Hepatocyte (in vitro differentiated cells): Measurements from ENCODE around the gene LPP. TPM values are rescaled to one million over a fixed set of nuclear protein-coding genes. Genes with fewer than 3 reads are reported as not detected.

Experiments
- DNase-seq: peaks from one replicate; pipeline ENCODE4 v3.0.0-alpha.2; 2016; ENCODE audit warnings: low spot score
- H2AFZ ChIP-seq: fragments of 200-600 bp; sonication (generic); 2 replicates; pipeline ENCODE4 v1.6.0; 2016; ENCODE audit warnings: antibody characterized with exemption, mild to moderate bottlenecking
- H3K27ac ChIP-seq: fragments of 200-600 bp; sonication (generic); 2 replicates; pipeline ENCODE4 v1.5.1; 2016; ENCODE audit warnings: mild to moderate bottlenecking
- H3K27me3 ChIP-seq: fragments of 200-600 bp; sonication (generic); 2 replicates; pipeline ENCODE4 v1.6.1; 2016
- H3K36me3 ChIP-seq: fragments of 200-600 bp; sonication (generic); replicated peaks from 2 replicates; pipeline ENCODE4 v1.5.1; 2016; ENCODE audit warnings: low read depth; ENCODE audit not compliant: insufficient read depth
- H3K4me1 ChIP-seq: fragments of 200-600 bp; sonication (generic); 2 replicates; pipeline ENCODE4 v1.5.1; 2016; ENCODE audit warnings: mild to moderate bottlenecking, moderate library complexity; ENCODE audit not compliant: insufficient read depth
- H3K4me2 ChIP-seq: fragments of 200-600 bp; sonication (generic); 2 replicates; pipeline ENCODE4 v1.6.0; 2016
- H3K4me3 ChIP-seq: fragments of 200-600 bp; sonication (generic); 2 replicates; pipeline ENCODE4 v1.5.1; 2016; ENCODE audit warnings: mild to moderate bottlenecking
- H3K79me2 ChIP-seq: fragments of 200-600 bp; sonication (generic); 2 replicates; pipeline ENCODE4 v1.6.0; 2017; ENCODE audit warnings: mild to moderate bottlenecking
- H3K9me2 ChIP-seq: fragments of 200-600 bp; sonication (generic); replicated peaks from 2 replicates; pipeline ENCODE4 v1.6.0; 2017; ENCODE audit warnings: mild to moderate bottlenecking; ENCODE audit not compliant: insufficient read depth
- H3K9me3 ChIP-seq: fragments of 200-600 bp; sonication (generic); 2 replicates; pipeline ENCODE4 v1.5.1; 2016; ENCODE audit warnings: low read depth, mild to moderate bottlenecking
- H4K20me1 ChIP-seq: fragments of 200-600 bp; sonication (generic); 2 replicates; pipeline ENCODE4 v1.6.0; 2016; ENCODE audit warnings: mild to moderate bottlenecking; ENCODE audit not compliant: insufficient read depth, poor library complexity, severe bottlenecking
- CTCF ChIP-seq: fragments of 200-600 bp; sonication (generic); IDR thresholded peaks from 2 replicates; pipeline ENCODE4 v1.5.1; 2016; ENCODE audit warnings: antibody characterized with exemption, mild to moderate bottlenecking; ENCODE audit not compliant: poor library complexity
- EZH2 ChIP-seq: fragments of 200-600 bp; sonication (generic); IDR thresholded peaks from 2 replicates; pipeline ENCODE4 v1.6.1; 2016; ENCODE audit warnings: antibody characterized with exemption, mild to moderate bottlenecking, borderline replicate concordance
- EZH2phosphoT487 ChIP-seq: fragments of 200-600 bp; sonication (generic); IDR thresholded peaks from one replicate; pipeline ENCODE4 v1.6.1; 2018; ENCODE audit warnings: antibody characterized with exemption, mild to moderate bottlenecking, low read depth, moderate library complexity; ENCODE audit not compliant: unreplicated experiment, severe bottlenecking
- WGBS: methylation state at CpG from one replicate; pipeline ENCODE4 v1.1.6; 2016; ENCODE audit warnings: low lambda C conversion rate; ENCODE audit errors: missing lambda C conversion rate; 5-methylcytosine and 5-hydroxymethylcytosine counted together
- polyA plus RNA-seq: library from polyadenylated mRNA; unstranded; fragments of >200 nt; fragmentation: Nextera tagmentation; extraction: Ambion mirVana; gene quantifications from 2 replicates; pipeline ENCODE4 v1.2.1, GENCODE V29; 2016
- total RNA-seq: library from RNA; depleted of rRNA; stranded (reverse); fragments of >200 nt; gene quantifications from 2 replicates; pipeline ENCODE4 v1.2.3, GENCODE V29; 2014

The LPP gene
- total and polyA plus RNA-seq, 2 experiments from 2014 or later, result 53.2 to 73.8 TPM

- Histone ChIP-seq H3K4me3 (no peak overlapping the region), H4K20me1 (peaks cover 24% of the 10 kb centered on the region), H3K79me2 (peaks cover 100% of the 10 kb centered on the region), H3K4me2 (no peak overlapping the region), H3K36me3 (no peaks in the 10 kb centered on the region), H3K27ac (no peak overlapping the region), H2AFZ (no peak overlapping the region), H3K9me3 (no peaks in the 10 kb centered on the region), H3K27me3 (no peaks in the 10 kb centered on the region), H3K4me1 (peaks cover 24% of the 10 kb centered on the region), H3K9me2 (no peaks in the 10 kb centered on the region)
- TF ChIP-seq EZH2phosphoT487 (no peak), CTCF (no peak), EZH2 (no peak)
- 84% methylated on average over 2 of the region's 2 CpGs for WGBS
- DNase-seq, result no peak
These were observed 33.1 kb downstream of the LPP start for GRCh38 chr3:188187053-188187452.

GRCh38 chr3:188188911-188189310 is 35.0 kb downstream of the LPP start:
- Histone ChIP-seq H3K9me3 (no peaks in the 10 kb centered on the region), H3K9me2 (no peaks in the 10 kb centered on the region), H3K79me2 (peaks cover 100% of the 10 kb centered on the region), H2AFZ (no peak overlapping the region), H3K27me3 (no peaks in the 10 kb centered on the region), H4K20me1 (peaks cover 19% of the 10 kb centered on the region), H3K4me2 (no peak overlapping the region), H3K27ac (no peak overlapping the region), H3K4me3 (no peak overlapping the region), H3K36me3 (no peaks in the 10 kb centered on the region), H3K4me1 (peaks cover 24% of the 10 kb centered on the region)
- TF ChIP-seq CTCF (no peak), EZH2phosphoT487 (no peak), EZH2 (no peak)
- no peak for DNase-seq

- no peaks in the 10 kb centered on the region for H3K9me3 ChIP-seq
- no peak overlapping the region for H2AFZ ChIP-seq
- TF ChIP-seq EZH2phosphoT487, result no peak
- no peak for TF ChIP-seq CTCF
- no peak for TF ChIP-seq EZH2
- H3K79me2 ChIP-seq, result peaks cover 100% of the 10 kb centered on the region
- no peaks in the 10 kb centered on the region for H3K4me1 ChIP-seq
- peaks cover 25% of the 10 kb centered on the region for H4K20me1 ChIP-seq
- H3K36me3 ChIP-seq, result no peaks in the 10 kb centered on the region
- H3K4me3 ChIP-seq, result no peak overlapping the region
- no peak overlapping the region for H3K27ac ChIP-seq
- WGBS, result 84% methylated on average over 3 of the region's 3 CpGs
- H3K4me2 ChIP-seq, result no peak overlapping the region
- H3K27me3 ChIP-seq, result no peaks in the 10 kb centered on the region
- no peak for DNase-seq
- no peaks in the 10 kb centered on the region for H3K9me2 ChIP-seq
These were observed 37.5 kb downstream of the LPP start for GRCh38 chr3:188191460-188191859.

DNA sequence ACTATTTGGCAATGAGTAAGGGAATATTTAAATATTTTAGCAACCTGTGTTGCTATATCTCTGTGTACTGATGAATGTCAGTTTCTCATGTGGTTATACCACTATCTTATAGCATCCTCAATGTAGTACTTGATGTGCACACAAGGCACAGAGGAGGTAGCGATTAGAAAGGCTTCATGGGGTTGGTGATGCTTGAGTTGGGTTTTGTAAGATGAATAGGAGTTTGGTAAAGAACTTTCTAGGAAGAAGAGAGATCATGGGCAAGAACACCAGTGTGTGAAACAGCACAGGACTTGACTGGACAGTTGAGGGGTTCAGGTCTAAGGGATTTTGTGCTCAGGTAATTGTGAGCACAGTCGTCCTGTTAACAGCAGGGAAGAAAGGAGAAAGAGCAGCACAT is 38.1 kb downstream of the LPP start:
- Histone ChIP-seq H4K20me1 (peaks cover 30% of the 10 kb centered on the region), H3K27ac (no peak overlapping the region), H3K36me3 (no peaks in the 10 kb centered on the region), H3K4me1 (no peaks in the 10 kb centered on the region), H3K9me2 (no peaks in the 10 kb centered on the region), H3K9me3 (no peaks in the 10 kb centered on the region), H3K27me3 (no peaks in the 10 kb centered on the region), H3K4me3 (no peak overlapping the region), H3K4me2 (no peak overlapping the region), H2AFZ (no peak overlapping the region), H3K79me2 (peaks cover 100% of the 10 kb centered on the region)
- TF ChIP-seq CTCF, result no peak
- TF ChIP-seq EZH2, result no peak
- DNase-seq, result no peak
- 92% methylated on average over 2 of the region's 2 CpGs for WGBS
